ENCODE results near the gene KLF3. TPM values are rescaled to one million over a fixed set of nuclear protein-coding genes. Genes with fewer than 3 reads are reported as not detected.

Gene KLF3
- total RNA-seq, 1 experiment from 2014 or later, result 14.6 TPM

DNA sequence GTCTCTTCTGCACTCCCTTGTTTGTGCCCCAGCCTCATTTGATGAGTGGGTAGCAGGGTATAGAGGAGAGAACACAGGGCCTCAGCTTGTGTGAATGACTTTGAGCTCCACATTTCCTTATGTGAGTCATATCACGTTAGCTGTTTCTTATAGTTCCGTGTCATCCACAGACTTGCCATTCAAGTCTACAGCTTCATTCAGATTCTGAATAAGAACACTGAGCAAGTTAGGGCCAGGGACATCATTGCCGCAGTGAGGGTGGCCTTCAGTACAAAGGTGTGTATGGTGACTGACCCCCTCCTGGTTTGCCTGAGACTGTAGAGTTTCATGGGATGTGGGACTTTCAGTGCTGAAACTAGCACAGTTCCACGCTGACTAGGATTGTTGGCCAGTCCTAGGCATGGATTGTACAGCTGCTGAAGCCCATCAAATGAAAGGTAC, 23.6 kb downstream of the KLF3 start:
- ChIA-PET CTCF (no interaction called here), POLR2A (ENCODE audit: unreplicated experiment) (interaction anchor here (0.7 kb wide), 1 partner anchor 43 kb away, joined by 4 read pairs; no protein-coding TSS in a partner anchor)
- Histone ChIP-seq H3K36me3 (ENCODE audit: low read depth, low read length) (peaks cover 39% of the 10 kb centered on the region), H3K9ac (ENCODE audit: low read length) (no peak overlapping the region), H3K27me3 (ENCODE audit: low read length) (no peaks in the 10 kb centered on the region), H3K4me3 (ENCODE audit: low read length) (no peak overlapping the region), H2AFZ (ENCODE audit: low read length) (no peak overlapping the region), H3K4me1 (ENCODE audit: insufficient read depth, low read length) (no peaks in the 10 kb centered on the region), H4K20me1 (ENCODE audit: low read length) (peaks cover 10% of the 10 kb centered on the region; the same call in 1 of the 2 replicates), H3K9me2 (replicated peaks; ENCODE audit: low read length) (no peaks in the 10 kb centered on the region), H3K9me3 (ENCODE audit: low read length) (no peaks in the 10 kb centered on the region), H3K79me2 (ENCODE audit: low read length) (peaks cover 30% of the 10 kb centered on the region), H3F3A (ENCODE audit: low read length, unreplicated experiment) (no peaks in the 10 kb centered on the region), H3K4me2 (ENCODE audit: low read length) (no peak overlapping the region), H3K27ac (ENCODE audit: low read length) (no peak overlapping the region)
- peak; percentile 23 for DNase-seq
- BruUV-seq (replicated peaks), result no TSS peak
- intact Hi-C loops (cut with micrococcal nuclease), result no loop called here
- TF ChIP-seq, protein P1, sequence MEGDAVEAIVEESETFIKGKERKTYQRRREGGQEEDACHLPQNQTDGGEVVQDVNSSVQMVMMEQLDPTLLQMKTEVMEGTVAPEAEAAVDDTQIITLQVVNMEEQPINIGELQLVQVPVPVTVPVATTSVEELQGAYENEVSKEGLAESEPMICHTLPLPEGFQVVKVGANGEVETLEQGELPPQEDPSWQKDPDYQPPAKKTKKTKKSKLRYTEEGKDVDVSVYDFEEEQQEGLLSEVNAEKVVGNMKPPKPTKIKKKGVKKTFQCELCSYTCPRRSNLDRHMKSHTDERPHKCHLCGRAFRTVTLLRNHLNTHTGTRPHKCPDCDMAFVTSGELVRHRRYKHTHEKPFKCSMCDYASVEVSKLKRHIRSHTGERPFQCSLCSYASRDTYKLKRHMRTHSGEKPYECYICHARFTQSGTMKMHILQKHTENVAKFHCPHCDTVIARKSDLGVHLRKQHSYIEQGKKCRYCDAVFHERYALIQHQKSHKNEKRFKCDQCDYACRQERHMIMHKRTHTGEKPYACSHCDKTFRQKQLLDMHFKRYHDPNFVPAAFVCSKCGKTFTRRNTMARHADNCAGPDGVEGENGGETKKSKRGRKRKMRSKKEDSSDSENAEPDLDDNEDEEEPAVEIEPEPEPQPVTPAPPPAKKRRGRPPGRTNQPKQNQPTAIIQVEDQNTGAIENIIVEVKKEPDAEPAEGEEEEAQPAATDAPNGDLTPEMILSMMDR (conservative IDR thresholded peaks at IDR 0.05; ENCODE audit: low read depth, low read length), result no peak
- TF ChIP-seq EZH2phosphoT487 (IDR thresholded peaks at IDR 0.05; ENCODE audit: borderline replicate concordance, low read length), result no peak
- no peak for TF ChIP-seq EZH2 (IDR thresholded peaks at IDR 0.05; ENCODE audit: low read length, unreplicated experiment)
- no peak for ATAC-seq

DNA sequence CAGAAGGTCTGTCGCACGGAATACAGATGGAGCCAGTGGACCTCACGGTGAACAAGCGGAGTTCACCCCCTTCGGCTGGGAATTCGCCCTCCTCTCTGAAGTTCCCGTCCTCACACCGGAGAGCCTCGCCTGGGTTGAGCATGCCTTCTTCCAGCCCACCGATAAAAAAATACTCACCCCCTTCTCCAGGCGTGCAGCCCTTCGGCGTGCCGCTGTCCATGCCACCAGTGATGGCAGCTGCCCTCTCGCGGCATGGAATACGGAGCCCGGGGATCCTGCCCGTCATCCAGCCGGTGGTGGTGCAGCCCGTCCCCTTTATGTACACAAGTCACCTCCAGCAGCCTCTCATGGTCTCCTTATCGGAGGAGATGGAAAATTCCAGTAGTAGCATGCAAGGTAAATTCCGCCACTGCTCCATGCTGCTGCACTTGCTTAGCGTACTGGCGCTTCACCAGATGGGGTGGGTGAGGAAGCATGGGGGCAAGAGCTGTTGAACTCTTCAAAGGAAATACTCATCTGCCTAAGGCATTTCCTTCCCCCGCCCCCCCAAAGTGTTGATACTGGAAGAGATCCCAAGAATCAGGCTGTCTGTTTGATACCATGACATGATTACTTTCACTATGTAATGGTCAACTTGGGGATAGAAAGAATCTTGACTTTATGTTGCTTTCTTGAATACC, 24.8 kb downstream of the KLF3 start:
- CTCF ChIA-PET, result no interaction called here

More for the DNA sequence above, 24.8 kb downstream of the KLF3 start:
- Histone ChIP-seq H2AFZ (ENCODE audit: low read length) (no peak overlapping the region), H3K4me3 (ENCODE audit: low read length) (no peak overlapping the region), H3K4me1 (ENCODE audit: insufficient read depth, low read length) (no peaks in the 10 kb centered on the region), H4K20me1 (ENCODE audit: low read length) (peaks cover 8% of the 10 kb centered on the region; the same call in 1 of the 2 replicates), H3K9me3 (ENCODE audit: low read length) (no peaks in the 10 kb centered on the region), H3K79me2 (ENCODE audit: low read length) (peaks cover 24% of the 10 kb centered on the region), H3K4me2 (ENCODE audit: low read length) (no peak overlapping the region), H3K9me2 (replicated peaks; ENCODE audit: low read length) (no peaks in the 10 kb centered on the region), H3F3A (ENCODE audit: low read length, unreplicated experiment) (no peaks in the 10 kb centered on the region), H3K27me3 (ENCODE audit: low read length) (no peaks in the 10 kb centered on the region), H3K27ac (ENCODE audit: low read length) (no peak overlapping the region), H3K36me3 (ENCODE audit: low read depth, low read length) (peaks cover 41% of the 10 kb centered on the region), H3K9ac (ENCODE audit: low read length) (no peak overlapping the region)
- no TSS peak for BruUV-seq (replicated peaks)
- ATAC-seq (no peak; the same call in 1 of the 2 replicates), DNase-seq (no peak)
- TF ChIP-seq EZH2 (IDR thresholded peaks at IDR 0.05; ENCODE audit: low read length, unreplicated experiment), result no peak
- TF ChIP-seq, protein P1 (conservative IDR thresholded peaks at IDR 0.05; ENCODE audit: low read depth, low read length), result no peak
- TF ChIP-seq EZH2phosphoT487 (IDR thresholded peaks at IDR 0.05; ENCODE audit: borderline replicate concordance, low read length), result no peak
- POLR2A ChIA-PET (ENCODE audit: unreplicated experiment), result no interaction called here
- intact Hi-C loops (cut with micrococcal nuclease), result no loop called here
